Hepatocyte (in vitro differentiated cells): ENCODE data around the gene PHYKPL.

Experiments used
- CTCF ChIP-seq: fragments of 200-600 bp; sonication (generic); IDR thresholded peaks from 2 replicates; pipeline ENCODE4 v1.5.1; 2016; ENCODE audit warnings: antibody characterized with exemption, mild to moderate bottlenecking; ENCODE audit not compliant: poor library complexity
- EZH2 ChIP-seq: fragments of 200-600 bp; sonication (generic); IDR thresholded peaks from 2 replicates; pipeline ENCODE4 v1.6.1; 2016; ENCODE audit warnings: antibody characterized with exemption, mild to moderate bottlenecking, borderline replicate concordance

- TF ChIP-seq EZH2, result no peak
- no peak for TF ChIP-seq CTCF
Measured at GRCh38 chr5:178223828-178224335, 8.7 kb downstream of the PHYKPL start.
